HepG2 (cell line): ENCODE data around the gene PEX14. TPM values are rescaled to one million over a fixed set of nuclear protein-coding genes. Genes with fewer than 3 reads are reported as not detected.
A peak's percentile ranks its signal among the peaks of the same experiment; 100 is the strongest.

Source experiments
- ATAC-seq: fragments of 200-7000 bp; cut with Tn5 transposase; 3 replicates; pipeline ENCODE4 v1.9.1; 2020; ENCODE audit warnings: mild to moderate bottlenecking, moderate library complexity
- BruUV-seq: library from RNA; stranded (reverse); fragments of 400-500 nt; replicated peaks from 2 replicates; lab custom pipeline; 2021; lab: Mats Ljungman, UMichigan
- CTCF ChIA-PET: fragments of 300-600 bp; formaldehyde crosslinking; extraction: SDS; loops from one replicate; lab custom pipeline; 2021; ENCODE audit warnings: low total read pairs, inconsistent platforms, low intra/inter-chr PET ratio; lab: Yijun Ruan, JAX
- POLR2A ChIA-PET: fragments of 350-600 bp; sonication (Branson Sonifier 250); formaldehyde crosslinking; loops from one replicate; lab custom pipeline; 2020; ENCODE audit warnings: antibody characterized with exemption, inconsistent platforms; lab: Yijun Ruan, JAX
- DNase-seq: peaks from one replicate; pipeline ENCODE4 v3.0.0-alpha.2; 2015; ENCODE audit warnings: low spot score
- FAIRE-seq: peaks from 3 replicates; lab custom pipeline; 2011; peaks lifted over from hg19 to GRCh38; lab: Jason Lieb, UNC
- H2AFZ ChIP-seq: one replicate; pipeline ENCODE4 v1.6.1; 2011; ENCODE audit warnings: low read length, inconsistent platforms
- H3K27ac ChIP-seq: fragments of 300-600 bp; 3 replicates; pipeline ENCODE4 v1.8.0; 2011; ENCODE audit warnings: mixed run types, mild to moderate bottlenecking, mixed read lengths, low read length, inconsistent platforms; ENCODE audit not compliant: insufficient read depth; ENCODE audit errors: extremely low read length
- H3K27me3 ChIP-seq, 2 experiments: fragments of 200-600 bp in 1 of 2; 2 replicates in 1 of 2; 3 replicates in 1 of 2; pipeline versions ENCODE4 v1.6.0 to v1.8.0; 2011; ENCODE audit warnings: low read length in 2 of 2, mild to moderate bottlenecking in 2 of 2, moderate library complexity in 2 of 2, inconsistent platforms in 1 of 2; ENCODE audit not compliant: insufficient read depth in 2 of 2, control insufficient read depth in 1 of 2
- H3K36me3 ChIP-seq, 2 experiments: fragments of 200-600 bp in 1 of 2; replicated peaks in 1 of 2; 2 replicates in 1 of 2; 3 replicates in 1 of 2; pipeline versions ENCODE4 v1.5.1 to v1.8.0; 2011; ENCODE audit warnings: low read length in 2 of 2, inconsistent platforms in 1 of 2; ENCODE audit not compliant: insufficient read depth in 2 of 2, control insufficient read depth in 1 of 2
- H3K4me1 ChIP-seq: 2 replicates; pipeline ENCODE4 v1.5.1; 2012; ENCODE audit warnings: low read length, inconsistent platforms; ENCODE audit not compliant: insufficient read depth
- H3K4me2 ChIP-seq: 2 replicates; pipeline ENCODE4 v1.6.0; 2011; ENCODE audit warnings: low read depth, low read length, inconsistent platforms
- H3K4me3 ChIP-seq, 3 experiments: fragments of 200-600 bp in 1 of 3; sonication (generic), shearing (Covaris generic) in 1 of 3; replicated peaks in 1 of 3; 2 replicates each; pipeline ENCODE4 v1.5.1; 2011 to 2016; ENCODE audit warnings: low read length in 3 of 3, inconsistent platforms in 2 of 3, low read depth in 2 of 3, mild to moderate bottlenecking in 2 of 3, control low read depth in 1 of 3, mixed read lengths in 1 of 3; ENCODE audit not compliant: insufficient read depth in 1 of 3
- H3K79me2 ChIP-seq: one replicate; pipeline ENCODE4 v1.6.1; 2011; ENCODE audit warnings: low read length, inconsistent platforms; ENCODE audit not compliant: insufficient read depth
- H3K9ac ChIP-seq: 2 replicates; pipeline ENCODE4 v1.6.0; 2011; ENCODE audit warnings: mild to moderate bottlenecking, low read depth, low read length, inconsistent platforms; ENCODE audit not compliant: insufficient read depth
- H3K9me3 ChIP-seq: 2 replicates; pipeline ENCODE4 v1.5.1; 2012; ENCODE audit warnings: mild to moderate bottlenecking, low read length
- H4K20me1 ChIP-seq: 2 replicates; pipeline ENCODE4 v1.6.0; 2011; ENCODE audit warnings: inconsistent platforms, mild to moderate bottlenecking, low read length, moderate library complexity; ENCODE audit not compliant: insufficient read depth
- ATAD3A ChIP-seq: sonication (generic); formaldehyde crosslinking; IDR thresholded peaks from 2 replicates; pipeline ENCODE4 v1.4.0; 2020; ENCODE audit warnings: missing genetic modification reagents
- GABPB1 ChIP-seq: IDR thresholded peaks from 2 replicates; pipeline ENCODE4 v1.6.1; 2016; ENCODE audit warnings: mild to moderate bottlenecking, missing genetic modification reagents, moderate library complexity, missing compliant biosample characterization
- HNRNPK ChIP-seq: fragments of 200-400 bp; formaldehyde crosslinking; IDR thresholded peaks from 2 replicates; pipeline ENCODE4 v1.6.1; 2018; ENCODE audit warnings: low read length, low read depth, moderate library complexity, mild to moderate bottlenecking; ENCODE audit not compliant: poor library complexity, severe bottlenecking
- LCORL ChIP-seq, 2 experiments: fragments of 450-650 bp in 1 of 2; sonication (generic) in 1 of 2; formaldehyde crosslinking in 1 of 2; IDR thresholded peaks; 2 replicates each; pipeline versions ENCODE4 v1.5.0 to v1.6.1; 2017 to 2020; ENCODE audit warnings: antibody characterized with exemption in 1 of 2, missing genetic modification reagents in 1 of 2
- SMYD3 ChIP-seq: sonication (generic); formaldehyde crosslinking; IDR thresholded peaks from 2 replicates; pipeline ENCODE4 v1.8.1; 2023; ENCODE audit warnings: mild to moderate bottlenecking, missing genetic modification reagents
- TBX2 ChIP-seq: sonication (generic); formaldehyde crosslinking; IDR thresholded peaks from 2 replicates; pipeline ENCODE4 v1.5.0; 2020; ENCODE audit warnings: missing genetic modification reagents, mild to moderate bottlenecking, borderline replicate concordance
- TRIM24 ChIP-seq: sonication (generic); formaldehyde crosslinking; IDR thresholded peaks from 2 replicates; pipeline ENCODE4 v1.8.0; 2022; ENCODE audit warnings: mild to moderate bottlenecking, missing genetic modification reagents
- ZEB1 ChIP-seq: IDR thresholded peaks from 2 replicates; pipeline ENCODE4 v1.6.1; 2012; ENCODE audit warnings: mild to moderate bottlenecking, low read depth, inconsistent platforms; ENCODE audit not compliant: insufficient replicate concordance
- ZMYM2 ChIP-seq: sonication (generic); formaldehyde crosslinking; IDR thresholded peaks from 2 replicates; pipeline ENCODE4 v1.8.0; 2022; ENCODE audit warnings: mild to moderate bottlenecking, missing genetic modification reagents
- ZNF44 ChIP-seq: sonication (generic); formaldehyde crosslinking; IDR thresholded peaks from 2 replicates; pipeline ENCODE4 v1.5.1; 2020; ENCODE audit warnings: mild to moderate bottlenecking, missing genetic modification reagents
- WGBS: methylation state at CpG from one replicate; pipeline ENCODE4 v1.1.6; 2017; ENCODE audit warnings: low lambda C conversion rate; 5-methylcytosine and 5-hydroxymethylcytosine counted together
- in situ Hi-C: cut with HindIII; loops from 2 replicates; pipeline ENCODE4 v1.10.0; 2017; ENCODE audit warnings: low pct_unique_long_range_greater_than_20kb; ENCODE audit not compliant: extremely low pct_ligation_motif_present
- intact Hi-C: fragments of 100-400 bp; cut with micrococcal nuclease; formaldehyde crosslinking; loops from one replicate; pipeline ENCODE4 v1.10.0; 2022; ENCODE audit not compliant: unreplicated experiment
- polyA plus RNA-seq, 8 experiments: library from polyadenylated mRNA; depleted of rRNA in 3 of 8; stranded (reverse) in 7 of 8; unstranded in 1 of 8; fragments of >200 nt; fragmentation: Illumina TruSeq in 4 of 8; extraction: Trizol in 4 of 8; gene quantifications; 2 replicates each; pipeline versions ENCODE4 v1.2.1 to v1.2.3, GENCODE V29; 2011 to 2016; ENCODE audit warnings: low read depth in 4 of 8, missing spikeins in 1 of 8, mixed read lengths in 1 of 8; ENCODE audit not compliant: insufficient read depth in 1 of 8
- total RNA-seq, 5 experiments: library from RNA; depleted of rRNA; stranded (reverse); fragments of >200 nt; fragmentation: Illumina TruSeq; extraction: Trizol; gene quantifications; 2 replicates each; pipeline ENCODE4 v1.2.3, GENCODE V29; 2016; ENCODE audit warnings: low read depth in 1 of 5
- TF ChIP-seq, protein P1 (sequence below): sonication (generic); formaldehyde crosslinking; IDR thresholded peaks from 2 replicates; pipeline ENCODE4 v1.5.0; 2020; ENCODE audit warnings: missing genetic modification reagents

The PEX14 gene
- total and polyA plus RNA-seq, 2 of the 13 experiments (the other 11 are each of a cell fraction or from before 2014, with no cell fraction given) = 6.5 to 9.9 TPM

DNA sequence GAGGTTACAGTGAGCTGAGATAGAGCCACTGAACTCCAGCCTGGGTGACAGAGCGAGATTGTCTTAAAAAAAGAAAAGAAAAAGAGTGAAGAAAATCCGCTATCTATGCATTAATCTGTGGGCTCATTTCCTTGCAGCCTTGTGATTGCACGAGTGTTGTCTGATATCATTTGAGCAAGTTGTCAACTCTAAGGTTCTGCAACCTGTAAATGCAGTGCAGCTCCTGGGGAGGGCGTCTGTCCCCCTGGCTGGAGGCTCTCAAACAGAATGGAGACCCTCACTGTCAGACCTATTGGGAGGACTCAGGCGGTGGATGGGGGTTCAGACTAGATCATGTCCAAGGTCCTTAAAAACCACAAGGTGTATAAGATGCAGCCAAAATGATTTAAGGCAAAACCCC, 18.7 kb upstream of the PEX14 start (continued):
- TF ChIP-seq, protein P1, sequence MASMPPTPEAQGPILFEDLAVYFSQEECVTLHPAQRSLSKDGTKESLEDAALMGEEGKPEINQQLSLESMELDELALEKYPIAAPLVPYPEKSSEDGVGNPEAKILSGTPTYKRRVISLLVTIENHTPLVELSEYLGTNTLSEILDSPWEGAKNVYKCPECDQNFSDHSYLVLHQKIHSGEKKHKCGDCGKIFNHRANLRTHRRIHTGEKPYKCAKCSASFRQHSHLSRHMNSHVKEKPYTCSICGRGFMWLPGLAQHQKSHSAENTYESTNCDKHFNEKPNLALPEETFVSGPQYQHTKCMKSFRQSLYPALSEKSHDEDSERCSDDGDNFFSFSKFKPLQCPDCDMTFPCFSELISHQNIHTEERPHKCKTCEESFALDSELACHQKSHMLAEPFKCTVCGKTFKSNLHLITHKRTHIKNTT = no peak
- no peak for TF ChIP-seq TBX2 (CRISPR knock-in tag)
- TF ChIP-seq TRIM24 (CRISPR knock-in tag) = no peak

DNA sequence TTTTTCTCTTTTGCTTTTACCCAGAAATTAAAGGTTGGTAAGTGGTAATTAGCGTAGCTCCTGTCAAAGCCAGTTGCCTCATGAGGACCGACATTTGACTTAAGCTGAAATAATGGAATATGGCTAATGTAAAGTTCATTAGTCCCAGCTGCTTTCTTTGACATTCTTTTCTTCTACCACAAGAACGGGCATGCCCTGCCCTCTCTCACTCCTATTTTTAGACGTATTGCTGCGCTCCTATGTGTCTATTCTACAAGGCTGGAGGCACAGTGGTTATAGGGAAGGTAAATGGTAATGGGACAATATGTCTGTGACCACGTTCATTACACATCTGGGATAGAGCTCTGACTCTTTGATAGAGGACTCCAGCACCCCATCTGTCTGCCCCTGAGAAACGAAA, 18.1 kb upstream of the PEX14 start:
- no peak overlapping the region for H3K4me3 ChIP-seq
- TF ChIP-seq LCORL (IDR thresholded peaks at IDR 0.05) = no peak
- no peak for TF ChIP-seq LCORL (CRISPR knock-in tag; IDR thresholded peaks at IDR 0.05)
- TF ChIP-seq ZNF44 (CRISPR knock-in tag) = no peak
- no peak for TF ChIP-seq ATAD3A (CRISPR knock-in tag)
- no peak for TF ChIP-seq GABPB1 (CRISPR knock-in tag)
- TF ChIP-seq ZEB1 = no peak
- TF ChIP-seq ZMYM2 = no peak
- no peak for TF ChIP-seq SMYD3
- no peak for TF ChIP-seq HNRNPK
- no peak overlapping the region for H3K9ac ChIP-seq
- TSS peak; percentile 38 for BruUV-seq
- H4K20me1 ChIP-seq = no peaks in the 10 kb centered on the region
- WGBS = 97% methylated on average over 7 of the region's 7 CpGs
- intact Hi-C loops (no loop called here), in situ Hi-C loops (no loop called here)
- no peak overlapping the region for H3K4me2 ChIP-seq
- no peak overlapping the region for H3K27ac ChIP-seq
- FAIRE-seq = no peak
- H2AFZ ChIP-seq = no peak overlapping the region
- H3K79me2 ChIP-seq = no peaks in the 10 kb centered on the region
- H3K36me3 ChIP-seq = peaks cover 4 to 6% of the 10 kb centered on the region in 2 experiments; a peak in 3 of 5 replicates
- CTCF ChIA-PET = no interaction called here
- no peaks in the 10 kb centered on the region for H3K9me3 ChIP-seq
- H3K27me3 ChIP-seq = no peaks in the 10 kb centered on the region
- ATAC-seq = no peak
- no peak for DNase-seq
- POLR2A ChIA-PET = no interaction called here
- peaks cover 6% of the 10 kb centered on the region for H3K4me1 ChIP-seq
